HG03565 (cell line): ENCODE data around the gene SPCS1.

Experiments used
- ATAC-seq: cut with Tn5 transposase; IDR thresholded peaks from one replicate; pipeline ENCODE4 v1.9.1; 2021; ENCODE audit warnings: mild to moderate bottlenecking, moderate library complexity; ENCODE audit not compliant: unreplicated experiment

Gene SPCS1

GRCh38 chr3:52694528-52695189 is 11.2 kb upstream of the SPCS1 start:
- no peak for ATAC-seq

GRCh38 chr3:52695798-52696671 is 9.9 kb upstream of the SPCS1 start:
- no peak for ATAC-seq

GRCh38 chr3:52696830-52697631 is 8.9 kb upstream of the SPCS1 start:
- no peak for ATAC-seq

- no peak for ATAC-seq
Observed at GRCh38 chr3:52697632-52697965, 8.3 kb upstream of the SPCS1 start.

GRCh38 chr3:52703341-52703740 is 2.6 kb upstream of the SPCS1 start:
- no peak for ATAC-seq

- no peak for ATAC-seq
Observed at GRCh38 chr3:52704611-52705437, 1.1 kb upstream of the SPCS1 start.

- ATAC-seq = no peak
Observed at GRCh38 chr3:52705438-52705687, 543 bp upstream of the SPCS1 start.

GRCh38 chr3:52707585-52707984 is 1.7 kb downstream of the SPCS1 start:
- ATAC-seq = no peak

GRCh38 chr3:52710512-52710911 is 4.6 kb downstream of the SPCS1 start:
- no peak for ATAC-seq

GRCh38 chr3:52712291-52713212 is 6.6 kb downstream of the SPCS1 start:
- ATAC-seq = no peak

- ATAC-seq = no peak
Observed at GRCh38 chr3:52714335-52715302, 8.7 kb downstream of the SPCS1 start.

- ATAC-seq = no peak
Observed at GRCh38 chr3:52715714-52716305, 9.9 kb downstream of the SPCS1 start.

- no peak for ATAC-seq
Observed at GRCh38 chr3:52719618-52720017, 13.7 kb downstream of the SPCS1 start.

GRCh38 chr3:52721002-52721729 is 15.3 kb downstream of the SPCS1 start:
- no peak for ATAC-seq

GRCh38 chr3:52721730-52722008 is 15.8 kb downstream of the SPCS1 start:
- ATAC-seq = no peak

GRCh38 chr3:52722491-52722890 is 16.6 kb downstream of the SPCS1 start:
- ATAC-seq = no peak

- no peak for ATAC-seq
Observed at GRCh38 chr3:52723935-52724334, 18.0 kb downstream of the SPCS1 start.

GRCh38 chr3:52724511-52724910 is 18.6 kb downstream of the SPCS1 start:
- no peak for ATAC-seq
